H9 (cell line): ENCODE results near the gene COA8. TPM values are rescaled to one million over a fixed set of nuclear protein-coding genes. Genes with fewer than 3 reads are reported as not detected.

Experiments
- DNase-seq: peaks from one replicate; pipeline ENCODE4 v3.0.0-alpha.2; 2017
- H2AFZ ChIP-seq: one replicate; pipeline ENCODE4 v1.6.1; 2013; ENCODE audit warnings: mild to moderate bottlenecking, low read length, control low read depth, moderate library complexity
- H2AK5ac ChIP-seq: 2 replicates; pipeline ENCODE4 v1.6.1; 2013; ENCODE audit warnings: low read length, control low read depth, mixed read lengths; ENCODE audit not compliant: insufficient read length
- H2BK120ac ChIP-seq: one replicate; pipeline ENCODE4 v1.6.1; 2013; ENCODE audit warnings: low read depth, mild to moderate bottlenecking, low read length, control low read depth, inconsistent platforms; ENCODE audit not compliant: poor library complexity, severe bottlenecking
- H2BK12ac ChIP-seq: 2 replicates; pipeline ENCODE4 v1.6.1; 2013; ENCODE audit warnings: low read length, control low read depth, mixed read lengths, low read depth; ENCODE audit not compliant: insufficient read length
- H2BK15ac ChIP-seq: 2 replicates; pipeline ENCODE4 v1.6.1; 2013; ENCODE audit warnings: low read depth, low read length, control low read depth
- H2BK20ac ChIP-seq: one replicate; pipeline ENCODE4 v1.6.1; 2013; ENCODE audit warnings: low read depth, mild to moderate bottlenecking, low read length, control low read depth, inconsistent platforms; ENCODE audit not compliant: poor library complexity, severe bottlenecking
- H2BK5ac ChIP-seq: 2 replicates; pipeline ENCODE4 v1.6.1; 2013; ENCODE audit warnings: low read length, control low read depth, mixed read lengths; ENCODE audit not compliant: insufficient read length
- H3K14ac ChIP-seq: 2 replicates; pipeline ENCODE4 v1.6.1; 2013; ENCODE audit warnings: low read length, control low read depth; ENCODE audit not compliant: insufficient read depth
- H3K18ac ChIP-seq: 2 replicates; pipeline ENCODE4 v1.6.1; 2013; ENCODE audit warnings: low read depth, mild to moderate bottlenecking, mixed read lengths, low read length, control low read depth; ENCODE audit not compliant: insufficient read length
- H3K23ac ChIP-seq: 2 replicates; pipeline ENCODE4 v1.6.1; 2013; ENCODE audit warnings: low read length, control low read depth, mixed read lengths, low read depth; ENCODE audit not compliant: insufficient read length
- H3K23me2 ChIP-seq: 2 replicates; pipeline ENCODE4 v1.6.1; 2013; ENCODE audit warnings: low read depth, mild to moderate bottlenecking, mixed read lengths, low read length, control low read depth; ENCODE audit not compliant: insufficient read length, poor library complexity, severe bottlenecking
- H3K27ac ChIP-seq: 2 replicates; pipeline ENCODE4 v1.5.1; 2013; ENCODE audit warnings: low read length, control low read depth, mixed read lengths, low read depth; ENCODE audit not compliant: insufficient read length
- H3K27me3 ChIP-seq: 2 replicates; pipeline ENCODE4 v1.6.1; 2013; ENCODE audit warnings: low read length, control low read depth, inconsistent platforms; ENCODE audit not compliant: insufficient read depth
- H3K4ac ChIP-seq: 2 replicates; pipeline ENCODE4 v1.6.1; 2013; ENCODE audit warnings: low read depth, mild to moderate bottlenecking, control low read depth, inconsistent platforms, low read length, moderate library complexity
- H3K4me1 ChIP-seq: 2 replicates; pipeline ENCODE4 v1.6.1; 2013; ENCODE audit warnings: low read length, control low read depth, inconsistent platforms; ENCODE audit not compliant: insufficient read depth
- H3K4me2 ChIP-seq: 2 replicates; pipeline ENCODE4 v1.6.1; 2013; ENCODE audit warnings: low read length, control low read depth, mixed read lengths; ENCODE audit not compliant: insufficient read length, insufficient read depth
- H3K56ac ChIP-seq: 2 replicates; pipeline ENCODE4 v1.6.1; 2013; ENCODE audit warnings: low read depth, mild to moderate bottlenecking, mixed read lengths, low read length, control low read depth; ENCODE audit not compliant: insufficient read length
- H3K79me1 ChIP-seq: 2 replicates; pipeline ENCODE4 v1.6.1; 2013; ENCODE audit warnings: low read depth, mild to moderate bottlenecking, moderate library complexity, low read length, control low read depth, inconsistent platforms; ENCODE audit not compliant: insufficient read depth, poor library complexity, severe bottlenecking
- H3K79me2 ChIP-seq: 2 replicates; pipeline ENCODE4 v1.6.1; 2013; ENCODE audit warnings: low read length, control low read depth, inconsistent platforms; ENCODE audit not compliant: insufficient read depth
- H3K9ac ChIP-seq: 2 replicates; pipeline ENCODE4 v1.6.1; 2013; ENCODE audit warnings: low read length, control low read depth, mixed read lengths; ENCODE audit not compliant: insufficient read length; ENCODE audit errors: extremely low read depth
- H3K9me3 ChIP-seq: one replicate; pipeline ENCODE4 v1.6.1; 2013; ENCODE audit warnings: low read depth, low read length, inconsistent platforms; ENCODE audit not compliant: control insufficient read depth
- H3T11ph ChIP-seq: one replicate; pipeline ENCODE4 v1.6.1; 2013; ENCODE audit warnings: mild to moderate bottlenecking, low read length, control low read depth, inconsistent platforms
- H4K20me1 ChIP-seq: one replicate; pipeline ENCODE4 v1.6.1; 2013; ENCODE audit not compliant: control insufficient read depth, insufficient read length, insufficient read depth
- H4K5ac ChIP-seq: 2 replicates; pipeline ENCODE4 v1.6.1; 2013; ENCODE audit warnings: low read depth, mild to moderate bottlenecking, mixed read lengths, low read length, control low read depth; ENCODE audit not compliant: insufficient read length
- H4K8ac ChIP-seq: replicated peaks from 2 replicates; pipeline ENCODE4 v1.6.1; 2013; ENCODE audit warnings: low read length, control low read depth, mixed read lengths, low read depth; ENCODE audit not compliant: insufficient read length
- H4K91ac ChIP-seq: 2 replicates; pipeline ENCODE4 v1.6.1; 2013; ENCODE audit warnings: low read depth, mild to moderate bottlenecking, moderate library complexity, mixed read lengths, low read length, control low read depth; ENCODE audit not compliant: insufficient read length
- H3K27ac Mint-ChIP-seq, 3 experiments: 2 replicates in 2 of 3; 3 replicates in 1 of 3; pipeline ENCODE4 v1.8.0; 2020 to 2021; ENCODE audit warnings: mixed read lengths in 3 of 3, mild to moderate bottlenecking in 1 of 3, moderate library complexity in 1 of 3
- H3K27me3 Mint-ChIP-seq: 2 replicates; pipeline ENCODE4 v1.8.0; 2021; ENCODE audit warnings: low read depth, mild to moderate bottlenecking, moderate library complexity, mixed read lengths
- H3K36me3 Mint-ChIP-seq, 3 experiments: 2 replicates in 2 of 3; 3 replicates in 1 of 3; pipeline ENCODE4 v1.8.0; 2020 to 2021; ENCODE audit warnings: low read depth in 3 of 3, mixed read lengths in 3 of 3; ENCODE audit not compliant: insufficient read depth in 1 of 3
- H3K4me1 Mint-ChIP-seq, 2 experiments: 2 replicates each; pipeline ENCODE4 v1.8.0; 2020; ENCODE audit warnings: mixed read lengths in 2 of 2
- H3K4me3 Mint-ChIP-seq, 2 experiments: 2 replicates in 1 of 2; 3 replicates in 1 of 2; pipeline ENCODE4 v1.8.0; 2020 to 2021; ENCODE audit warnings: mild to moderate bottlenecking in 2 of 2, mixed read lengths in 2 of 2, moderate library complexity in 1 of 2
- H3K9me3 Mint-ChIP-seq, 2 experiments: 2 replicates in 1 of 2; 3 replicates in 1 of 2; pipeline ENCODE4 v1.8.0; 2020; ENCODE audit warnings: mild to moderate bottlenecking in 2 of 2, mixed read lengths in 2 of 2, moderate library complexity in 1 of 2
- CTCF ChIP-seq: fragments of 200-600 bp; sonication (generic); conservative IDR thresholded peaks from 3 replicates; pipeline ENCODE4 v1.8.0; 2021; ENCODE audit warnings: antibody characterized with exemption, mild to moderate bottlenecking
- WGBS: extraction: QIAGEN DNeasy Blood & Tissue Kit; methylation state at CpG from one replicate; pipeline ENCODE4 v1.1.7; 2013; ENCODE audit warnings: missing lambda C conversion rate, low lambda C conversion rate, mixed read lengths; ENCODE audit not compliant: insufficient read length; ENCODE audit errors: extremely low coverage; 5-methylcytosine and 5-hydroxymethylcytosine counted together
- total RNA-seq: library from RNA; stranded (reverse); gene quantifications from 2 replicates; pipeline ENCODE4 v1.2.1, GENCODE V29; 2021

COA8 gene
- total RNA-seq, 1 experiment from 2014 or later: 45.5 TPM

- no peak overlapping the region for H3K14ac ChIP-seq
- no peaks in the 10 kb centered on the region for H3K27me3 ChIP-seq
- H4K20me1 ChIP-seq: no peaks in the 10 kb centered on the region
- H3K27me3 Mint-ChIP-seq: no peaks in the 10 kb centered on the region; the same call in 1 of the 2 replicates
- no peak overlapping the region for H3K9ac ChIP-seq
- H2BK120ac ChIP-seq: no peak overlapping the region
- H3K27ac ChIP-seq: no peak overlapping the region
- TF ChIP-seq CTCF: no peak
- H4K8ac ChIP-seq: no peak overlapping the region
- no peak overlapping the region for H2BK12ac ChIP-seq
- no peaks in the 10 kb centered on the region for H3K23me2 ChIP-seq
- no peak overlapping the region for H3K23ac ChIP-seq
- no peaks in the 10 kb centered on the region for H3K9me3 ChIP-seq
- H2AFZ ChIP-seq: no peak overlapping the region
- H4K5ac ChIP-seq: no peak overlapping the region
- H3K4me1 ChIP-seq: no peaks in the 10 kb centered on the region
- no peak overlapping the region for H3K4ac ChIP-seq
- no peak overlapping the region for H3K18ac ChIP-seq
- H3K36me3 Mint-ChIP-seq: peaks cover 0 to 3% (median 0%) of the 10 kb centered on the region in 3 experiments; a peak in 1 of 7 replicates
- H3K9me3 Mint-ChIP-seq: no peaks in the 10 kb centered on the region
- H3K4me3 Mint-ChIP-seq: no peak overlapping the region
- no peak overlapping the region for H3K27ac Mint-ChIP-seq
- H2BK20ac ChIP-seq: no peak overlapping the region
- WGBS: no CpG with 5 or more reads among the region's 22 CpGs
- H4K91ac ChIP-seq: no peak overlapping the region
- H3K79me1 ChIP-seq: no peaks in the 10 kb centered on the region
- no peak overlapping the region for H2BK5ac ChIP-seq
- no peak overlapping the region for H2AK5ac ChIP-seq
- H3K4me2 ChIP-seq: no peak overlapping the region
- no peak overlapping the region for H3T11ph ChIP-seq
- H3K56ac ChIP-seq: no peak overlapping the region
- H2BK15ac ChIP-seq: no peak overlapping the region
- peaks cover 8 to 9% of the 10 kb centered on the region in 2 experiments for H3K4me1 Mint-ChIP-seq
- H3K79me2 ChIP-seq: no peaks in the 10 kb centered on the region
- DNase-seq: no peak
These were observed 12.1 kb upstream of the COA8 start for GRCh38 chr14:103550451-103551337.
